ENCODE data around the gene ADAMTSL2.

DNA sequence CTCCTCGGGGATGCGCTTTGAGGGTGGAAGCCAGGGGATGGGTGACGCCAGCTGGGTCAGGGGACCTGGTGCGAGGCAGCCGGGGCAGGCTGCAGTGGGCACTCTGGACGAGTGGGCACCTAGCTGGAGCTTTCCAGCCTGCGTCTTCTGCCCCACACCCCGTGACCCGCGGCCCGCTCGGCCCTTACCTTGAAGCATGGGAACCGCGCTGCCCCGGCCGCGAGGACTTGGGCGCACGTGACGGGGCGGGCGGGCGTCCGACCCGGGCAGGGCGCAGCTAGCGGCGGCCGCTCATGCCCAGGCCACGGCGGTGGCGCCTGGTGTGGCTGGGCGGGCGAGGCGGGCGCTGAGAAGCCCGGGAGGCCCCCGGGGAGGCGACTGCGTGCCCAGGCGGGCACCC is 74.4 kb downstream of the ADAMTSL2 start:
- TF ChIP-seq EZH2 (IDR thresholded peaks at IDR 0.05): no peak
- no peak for TF ChIP-seq POLR2AphosphoS5 (IDR thresholded peaks at IDR 0.05; ENCODE audit: borderline replicate concordance, low read depth, low read length)
